HG03045 (cell line): ENCODE results near the gene UBE4B.
"Not testable (repeated sequence)": the region's sequence is repeated elsewhere in the genome, so short reads cannot be mapped to it uniquely, and the experiment has no call there.

ENCODE experiments used
- ATAC-seq: cut with Tn5 transposase; IDR thresholded peaks from one replicate; pipeline ENCODE4 v1.9.1; 2021; ENCODE audit warnings: mild to moderate bottlenecking, moderate library complexity; ENCODE audit not compliant: unreplicated experiment

Gene UBE4B

GRCh38 chr1:10070206-10070605 is 37.4 kb downstream of the UBE4B start:
- ATAC-seq = no peak

DNA sequence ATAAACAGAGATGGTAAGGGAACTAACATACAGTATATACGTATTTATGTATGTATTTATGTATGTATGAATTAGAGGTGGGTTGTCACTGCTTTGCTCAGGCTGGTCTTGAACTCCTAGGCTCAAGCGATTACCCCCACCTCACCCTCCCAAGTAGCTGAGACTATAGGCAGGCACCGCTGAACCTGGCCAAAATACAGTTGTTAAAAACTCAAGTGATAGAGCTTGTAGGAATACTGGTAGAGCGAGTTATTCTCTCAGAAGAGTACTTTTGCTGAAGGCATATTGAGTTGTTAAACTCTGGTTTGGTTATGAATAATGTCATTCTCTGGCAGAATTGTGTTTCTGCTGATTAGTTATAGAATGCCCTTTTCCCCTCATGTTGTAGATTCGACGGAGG is 38.9 kb downstream of the UBE4B start:
- no peak for ATAC-seq

DNA sequence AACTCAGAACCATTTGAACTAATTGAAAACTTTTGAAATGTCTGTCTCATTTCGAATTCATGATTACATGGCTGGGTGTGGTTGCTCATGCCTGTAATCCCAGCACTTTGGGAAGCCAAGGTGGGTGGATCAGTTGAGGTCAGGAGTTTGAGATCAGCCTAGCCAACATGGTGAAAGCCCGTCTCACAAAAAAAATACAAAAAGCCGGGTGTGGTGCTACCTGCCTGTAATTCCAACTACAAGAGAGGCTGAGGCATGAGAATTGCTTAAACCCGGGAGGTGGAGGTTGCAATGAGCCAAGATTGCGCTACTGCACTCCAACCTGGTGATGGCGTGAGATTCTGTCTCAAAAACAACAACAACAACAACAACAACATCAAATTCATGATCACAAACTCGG is 40.6 kb downstream of the UBE4B start:
- ATAC-seq = not testable (repeated sequence)

DNA sequence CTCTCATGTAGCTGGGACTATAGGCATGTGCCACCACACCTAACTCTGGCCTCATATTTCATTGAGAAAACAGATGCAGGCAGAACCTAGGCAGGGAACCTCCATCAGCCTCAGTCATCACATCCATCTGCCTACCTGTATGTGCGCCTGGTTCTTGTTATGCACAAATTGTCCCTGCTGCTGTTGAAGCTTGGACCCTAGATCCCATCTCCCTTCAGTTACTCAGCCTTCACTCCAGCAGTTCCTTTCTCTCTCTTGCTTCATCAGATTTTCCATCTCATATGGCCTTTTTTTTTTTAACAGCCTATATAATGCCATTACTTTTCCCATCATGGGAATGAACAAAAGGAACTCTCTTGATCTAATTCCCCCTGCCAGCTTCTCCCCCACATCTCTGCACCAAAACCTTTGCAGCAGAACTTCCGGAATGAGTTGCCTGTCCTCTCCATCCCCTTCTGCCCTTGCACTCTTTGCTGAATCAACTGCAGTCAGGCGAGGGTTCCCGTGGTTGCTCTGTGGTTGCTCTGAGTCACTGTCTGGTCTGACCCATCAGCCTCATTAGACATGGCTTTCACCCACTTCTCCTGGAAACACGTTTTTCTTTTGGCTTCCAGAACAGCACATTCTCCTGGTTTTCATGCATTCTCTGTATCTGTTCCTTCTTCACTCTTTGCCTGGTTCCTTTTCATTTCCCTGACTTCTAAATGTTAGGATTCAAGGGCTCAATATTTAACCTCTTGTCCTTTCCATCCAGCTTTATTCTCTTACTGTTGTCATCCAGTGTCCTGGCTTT is 41.5 kb downstream of the UBE4B start:
- no peak for ATAC-seq

GRCh38 chr1:10074852-10075730 is 42.3 kb downstream of the UBE4B start:
- ATAC-seq = no peak

- no peak for ATAC-seq
Measured at GRCh38 chr1:10075732-10076131, 43.0 kb downstream of the UBE4B start.

DNA sequence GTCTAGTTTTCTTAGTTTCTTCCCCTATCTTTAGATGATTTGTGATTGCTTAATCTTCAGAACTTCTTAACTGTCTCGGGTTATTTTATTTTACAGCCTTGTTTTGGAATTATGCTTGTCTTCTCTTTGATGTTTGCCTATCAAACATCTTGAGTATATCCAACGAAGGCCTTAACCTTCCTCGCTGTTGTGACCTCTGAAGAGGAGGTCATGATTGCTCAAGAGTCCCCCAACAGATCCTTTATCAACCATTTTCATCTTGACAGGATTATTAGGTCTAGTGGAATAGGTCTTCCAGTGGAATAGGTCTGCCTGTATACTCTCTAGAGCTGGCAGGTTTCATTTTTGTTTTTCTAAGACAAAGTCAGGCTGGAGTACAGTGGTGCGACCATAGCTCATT is 45.7 kb downstream of the UBE4B start:
- no peak for ATAC-seq

- no peak for ATAC-seq
Measured at GRCh38 chr1:10080523-10080922, 47.8 kb downstream of the UBE4B start.

GRCh38 chr1:10082785-10083479 is 50.2 kb downstream of the UBE4B start:
- ATAC-seq = no peak

DNA sequence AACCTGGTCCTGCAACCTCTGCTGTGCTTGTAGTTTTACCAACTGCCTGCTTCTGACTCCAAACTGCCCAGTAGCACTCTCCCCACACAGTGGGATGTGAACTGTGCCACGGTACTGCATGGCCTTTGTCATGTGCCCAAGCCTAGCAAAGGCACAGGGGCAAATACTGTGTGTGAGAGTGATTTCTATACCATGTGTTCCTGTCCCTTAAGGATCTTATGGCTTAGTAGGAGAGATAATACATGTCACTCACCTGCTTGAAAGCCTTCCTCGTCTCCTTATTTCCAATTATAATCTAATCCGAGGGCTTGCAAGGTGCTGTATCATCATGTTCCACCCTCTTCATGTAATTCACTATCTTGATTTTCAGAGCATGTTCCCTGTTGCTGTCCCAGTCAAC is 51.3 kb downstream of the UBE4B start:
- no peak for ATAC-seq

DNA sequence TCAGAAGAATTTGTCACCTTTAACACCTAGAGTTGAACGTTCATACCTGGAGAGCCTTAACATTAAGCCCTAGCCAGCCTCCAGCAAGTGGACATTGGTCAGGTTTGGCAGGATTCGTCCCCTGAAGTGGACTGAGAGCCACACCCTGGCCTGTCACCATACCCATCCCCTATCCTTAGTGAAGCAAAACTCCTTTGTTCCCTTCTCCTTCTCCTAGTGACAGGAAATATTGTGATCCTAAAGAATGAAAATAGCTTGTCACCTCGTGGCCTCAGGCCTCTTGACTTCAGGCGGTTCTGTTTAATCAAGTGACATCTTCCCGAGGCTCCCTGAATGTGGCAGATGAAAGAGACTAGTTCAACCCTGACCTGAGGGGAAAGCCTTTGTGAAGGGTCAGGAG is 52.3 kb downstream of the UBE4B start:
- no peak for ATAC-seq

GRCh38 chr1:10087210-10087609 is 54.5 kb downstream of the UBE4B start:
- ATAC-seq = no peak

- no peak for ATAC-seq
Measured at GRCh38 chr1:10101929-10102328, 69.2 kb downstream of the UBE4B start.

GRCh38 chr1:10103193-10103592 is 70.4 kb downstream of the UBE4B start:
- no peak for ATAC-seq

DNA sequence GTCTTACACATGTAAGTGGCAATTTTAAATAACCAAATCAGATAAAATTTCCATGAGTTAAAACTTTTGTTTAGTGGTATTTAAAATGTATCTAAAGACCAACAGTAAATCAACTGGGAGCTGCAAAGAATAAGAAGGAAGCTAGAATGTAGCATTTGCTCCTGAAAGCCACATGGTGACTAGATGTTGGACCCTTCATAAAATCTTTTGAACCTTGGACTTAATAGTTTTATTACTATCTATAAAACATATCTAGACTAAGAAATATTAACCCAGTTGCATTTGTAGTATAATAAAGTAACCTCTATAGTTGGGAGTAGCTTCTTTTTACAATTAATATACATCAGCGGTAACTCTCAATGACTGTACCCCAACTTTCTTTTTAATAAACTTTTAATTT is 72.1 kb downstream of the UBE4B start:
- no peak for ATAC-seq

GRCh38 chr1:10105484-10105883 is 72.7 kb downstream of the UBE4B start:
- ATAC-seq = no peak

GRCh38 chr1:10106241-10106640 is 73.5 kb downstream of the UBE4B start:
- no peak for ATAC-seq

GRCh38 chr1:10106756-10107475 is 74.2 kb downstream of the UBE4B start:
- no peak for ATAC-seq

DNA sequence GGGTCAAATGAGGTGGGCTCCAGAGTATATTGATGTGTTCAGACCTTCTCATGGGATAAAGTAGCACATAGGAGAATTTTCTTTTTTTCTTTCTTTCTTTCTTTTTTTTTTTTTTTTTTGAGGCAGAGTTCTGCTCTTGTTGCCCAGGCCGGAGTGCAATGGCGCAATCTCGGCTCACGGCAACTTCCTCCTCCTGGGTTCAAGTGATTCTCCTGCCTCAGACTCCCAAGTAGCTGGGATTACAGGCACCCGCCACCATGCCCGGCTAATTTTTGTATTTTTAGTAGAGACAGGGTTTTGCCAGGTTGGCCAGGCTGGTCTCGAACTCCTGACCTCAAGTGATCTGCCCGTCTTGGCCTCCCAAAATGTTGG is 74.7 kb downstream of the UBE4B start:
- ATAC-seq = not testable (repeated sequence)

DNA sequence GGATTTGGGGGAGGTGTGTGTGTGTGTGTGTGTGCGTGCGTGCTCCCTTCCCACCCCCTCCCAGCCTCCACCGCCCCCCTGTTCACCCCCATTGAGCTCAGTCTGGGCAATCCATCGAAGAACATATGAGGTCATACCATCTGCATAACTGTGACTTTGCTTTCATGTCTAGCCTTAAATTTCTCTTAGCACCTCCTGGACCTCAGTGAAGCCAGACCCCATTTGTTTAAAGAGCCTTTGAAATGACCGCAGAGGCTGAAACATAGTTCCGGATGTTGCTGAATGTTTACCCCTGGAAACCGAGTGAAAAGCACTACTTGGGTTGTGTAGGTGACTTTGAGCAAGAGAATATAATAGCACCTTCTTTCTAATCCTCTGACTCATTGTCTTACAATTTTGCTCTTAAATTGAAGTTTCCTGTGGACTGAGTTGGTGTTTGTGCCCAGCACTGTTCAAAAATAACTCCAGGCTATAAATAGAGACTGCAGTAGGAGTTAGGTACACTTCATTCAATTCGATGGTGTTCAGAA is 75.4 kb downstream of the UBE4B start:
- ATAC-seq = no peak
